Vagina (tissue), 2 donors: ENCODE data around the gene DDX18. TPM values are rescaled to one million over a fixed set of nuclear protein-coding genes. Genes with fewer than 3 reads are reported as not detected.

Experiments
- DNase-seq, 2 donors: peaks; one replicate each; pipeline ENCODE4 v3.0.0-alpha.2; 2017; ENCODE audit errors: extremely low spot score in 2 of 2
- H3K27ac ChIP-seq: fragments of 200-600 bp; sonication (generic); one replicate; pipeline ENCODE4 v1.5.1; 2019
- H3K27me3 ChIP-seq: fragments of 200-600 bp; sonication (generic); one replicate; pipeline ENCODE4 v1.5.1; 2019
- H3K36me3 ChIP-seq, 2 donors: fragments of 200-600 bp; sonication (generic); one replicate each; pipeline ENCODE4 v1.5.1; 2017 to 2019
- H3K4me1 ChIP-seq: fragments of 200-600 bp; sonication (generic); one replicate; pipeline ENCODE4 v1.5.1; 2019
- H3K4me3 ChIP-seq, 2 donors: fragments of 200-600 bp; sonication (generic); 1 replicate in 1 of 2; 2 replicates in 1 of 2; pipeline ENCODE4 v1.5.1; 2016 to 2019
- H3K9me3 ChIP-seq: fragments of 200-600 bp; sonication (generic); one replicate; pipeline ENCODE4 v1.5.1; 2019
- POLR2A ChIP-seq, 2 donors: fragments of 450-650 bp; IDR thresholded peaks; one replicate each; pipeline ENCODE4 v1.6.1; 2017; ENCODE audit warnings: antibody characterized with exemption in 2 of 2, mild to moderate bottlenecking in 2 of 2, moderate library complexity in 2 of 2
- POLR2AphosphoS5 ChIP-seq, 2 donors: sonication (generic); formaldehyde crosslinking; IDR thresholded peaks; one replicate each; pipeline ENCODE4 v1.9.0; 2017; ENCODE audit warnings: antibody characterized with exemption in 2 of 2, mild to moderate bottlenecking in 2 of 2, low read depth in 1 of 2; ENCODE audit not compliant: insufficient read depth in 1 of 2
- intact Hi-C: fragments of 100-400 bp; cut with DNase I; formaldehyde crosslinking; loops from one replicate; pipeline ENCODE4 v1.15.1; 2023
- total RNA-seq: library from RNA; depleted of rRNA; stranded (reverse); fragments of >200 nt; gene quantifications from one replicate; pipeline ENCODE4 v1.2.3, GENCODE V29; 2016
- TF ChIP-seq, protein P1 (sequence below), 3 experiments: fragments of 450-650 bp in 2 of 3; fragments of 200-600 bp in 1 of 3; sonication (generic) in 1 of 3; IDR thresholded peaks; one replicate each; pipeline ENCODE4 v1.5.1; 2017 to 2019; ENCODE audit warnings: antibody characterized with exemption in 3 of 3, mild to moderate bottlenecking in 2 of 3, moderate library complexity in 2 of 3

The DDX18 gene
- total RNA-seq, 1 donor from 2014 or later: 33.9 TPM

DNA sequence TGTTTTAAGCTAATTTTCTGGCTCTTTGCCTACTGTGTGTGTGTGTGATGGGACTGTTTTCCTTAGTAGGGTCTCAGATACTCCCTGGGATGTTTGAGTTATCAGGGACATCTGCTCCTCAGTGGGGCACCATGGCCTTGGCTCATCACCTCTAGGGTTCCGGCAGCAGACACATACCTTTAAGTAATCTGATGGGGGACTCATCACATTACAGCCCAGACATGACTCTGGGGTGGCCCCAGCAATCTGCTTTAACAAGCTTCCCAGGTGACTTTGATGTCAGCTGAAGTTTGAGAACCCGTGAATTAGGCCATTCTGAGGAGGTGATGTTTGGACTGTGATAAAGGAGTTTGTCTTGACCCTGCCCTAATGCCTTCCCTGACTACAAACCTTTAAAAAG, 38.8 kb downstream of the DDX18 start:
- no peak for DNase-seq
- intact Hi-C loops: no loop called here
- no peak overlapping the region for H3K4me3 ChIP-seq
- TF ChIP-seq POLR2A (IDR thresholded peaks at IDR 0.05): no peak
- TF ChIP-seq, protein P1, sequence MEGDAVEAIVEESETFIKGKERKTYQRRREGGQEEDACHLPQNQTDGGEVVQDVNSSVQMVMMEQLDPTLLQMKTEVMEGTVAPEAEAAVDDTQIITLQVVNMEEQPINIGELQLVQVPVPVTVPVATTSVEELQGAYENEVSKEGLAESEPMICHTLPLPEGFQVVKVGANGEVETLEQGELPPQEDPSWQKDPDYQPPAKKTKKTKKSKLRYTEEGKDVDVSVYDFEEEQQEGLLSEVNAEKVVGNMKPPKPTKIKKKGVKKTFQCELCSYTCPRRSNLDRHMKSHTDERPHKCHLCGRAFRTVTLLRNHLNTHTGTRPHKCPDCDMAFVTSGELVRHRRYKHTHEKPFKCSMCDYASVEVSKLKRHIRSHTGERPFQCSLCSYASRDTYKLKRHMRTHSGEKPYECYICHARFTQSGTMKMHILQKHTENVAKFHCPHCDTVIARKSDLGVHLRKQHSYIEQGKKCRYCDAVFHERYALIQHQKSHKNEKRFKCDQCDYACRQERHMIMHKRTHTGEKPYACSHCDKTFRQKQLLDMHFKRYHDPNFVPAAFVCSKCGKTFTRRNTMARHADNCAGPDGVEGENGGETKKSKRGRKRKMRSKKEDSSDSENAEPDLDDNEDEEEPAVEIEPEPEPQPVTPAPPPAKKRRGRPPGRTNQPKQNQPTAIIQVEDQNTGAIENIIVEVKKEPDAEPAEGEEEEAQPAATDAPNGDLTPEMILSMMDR (IDR thresholded peaks at IDR 0.05): no peak
- H3K36me3 ChIP-seq: no peaks in the 10 kb centered on the region
- H3K27ac ChIP-seq: no peak overlapping the region
- H3K9me3 ChIP-seq: no peaks in the 10 kb centered on the region
- H3K27me3 ChIP-seq: no peaks in the 10 kb centered on the region
- H3K4me1 ChIP-seq: no peaks in the 10 kb centered on the region

DNA sequence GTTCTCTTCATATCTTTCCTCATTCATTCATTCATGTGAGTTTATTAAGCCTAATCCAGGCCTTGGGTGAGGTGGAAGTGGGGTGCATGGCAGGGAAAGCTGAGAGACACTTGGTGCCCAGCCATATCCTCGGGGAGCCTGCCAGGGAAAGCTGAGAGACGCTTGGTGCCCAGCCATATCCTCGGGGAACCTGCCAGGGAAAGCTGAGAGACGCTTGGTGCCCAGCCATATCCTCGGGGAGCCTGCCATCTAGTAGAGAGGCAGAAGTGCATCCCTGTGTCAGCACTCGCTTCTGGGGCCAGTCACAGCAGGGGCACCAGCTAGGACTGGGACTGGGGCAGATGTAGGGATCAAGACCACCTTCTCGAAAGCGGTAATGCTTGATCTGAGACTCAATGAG, 39.4 kb downstream of the DDX18 start:
- TF ChIP-seq, protein P1 (IDR thresholded peaks at IDR 0.05): no peak
- no peak for TF ChIP-seq POLR2A (IDR thresholded peaks at IDR 0.05)
- intact Hi-C loops: no loop called here

DNA sequence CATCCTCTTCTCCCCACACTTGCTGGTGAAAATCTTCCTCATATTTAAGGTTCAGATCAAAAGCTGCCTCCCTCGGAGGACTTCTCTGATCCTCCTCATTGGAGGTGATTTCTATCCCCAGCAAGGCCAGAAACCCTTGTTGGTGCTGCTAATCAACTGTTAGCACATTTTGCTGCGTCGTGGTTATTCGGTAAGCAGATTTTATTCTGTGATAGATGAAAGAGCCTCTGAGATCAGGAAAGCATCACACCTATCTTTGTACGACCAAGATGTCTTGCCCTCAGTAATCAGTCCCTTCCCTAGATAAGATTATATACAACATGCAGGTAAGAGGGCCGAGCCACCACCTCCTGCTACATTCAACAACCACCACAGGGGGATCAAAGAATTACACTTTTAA, 40.1 kb downstream of the DDX18 start:
- Histone ChIP-seq H3K36me3 (no peaks in the 10 kb centered on the region), H3K4me1 (no peaks in the 10 kb centered on the region), H3K27me3 (no peaks in the 10 kb centered on the region), H3K27ac (no peak overlapping the region), H3K9me3 (no peaks in the 10 kb centered on the region), H3K4me3 (no peak overlapping the region)
- TF ChIP-seq POLR2AphosphoS5 (IDR thresholded peaks at IDR 0.05; ENCODE audit: insufficient read depth in 1 of 2, low read depth in 1 of 2): no peak
- no peak for TF ChIP-seq POLR2A (IDR thresholded peaks at IDR 0.05)
- TF ChIP-seq, protein P1 (IDR thresholded peaks at IDR 0.05): no peak
- intact Hi-C loops: no loop called here
- no peak for DNase-seq

More for the DNA sequence above, 39.4 kb downstream of the DDX18 start:
- H3K36me3 ChIP-seq: no peaks in the 10 kb centered on the region
- no peak overlapping the region for H3K27ac ChIP-seq
- no peaks in the 10 kb centered on the region for H3K9me3 ChIP-seq
- H3K4me3 ChIP-seq: no peak overlapping the region
- H3K4me1 ChIP-seq: no peaks in the 10 kb centered on the region
- no peaks in the 10 kb centered on the region for H3K27me3 ChIP-seq
- DNase-seq: no peak

DNA sequence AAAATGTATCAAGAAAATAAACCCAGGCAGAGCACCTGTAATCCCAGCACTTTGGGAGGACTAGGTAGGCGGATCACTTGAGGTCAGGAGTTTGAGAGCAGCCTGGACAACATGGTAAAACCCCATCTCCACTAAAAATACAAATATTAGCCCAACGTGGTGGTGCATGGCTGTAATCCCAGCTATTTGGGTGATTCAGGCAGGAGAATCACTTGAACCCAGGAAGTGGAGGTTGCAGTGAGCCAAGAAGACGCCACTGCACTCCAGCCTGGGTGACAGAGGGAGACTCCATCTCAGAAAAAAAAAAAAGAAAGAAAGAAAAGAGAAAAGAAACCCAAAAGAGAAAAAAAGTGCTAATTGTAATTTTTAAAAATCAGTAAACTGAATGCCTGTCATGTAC, 41.4 kb downstream of the DDX18 start:
- Histone ChIP-seq H3K27ac (no peak overlapping the region), H3K27me3 (no peaks in the 10 kb centered on the region), H3K36me3 (no peaks in the 10 kb centered on the region), H3K4me3 (no peak overlapping the region), H3K9me3 (no peaks in the 10 kb centered on the region), H3K4me1 (no peaks in the 10 kb centered on the region)
- TF ChIP-seq POLR2A (IDR thresholded peaks at IDR 0.05) (no peak), POLR2AphosphoS5 (IDR thresholded peaks at IDR 0.05; ENCODE audit: insufficient read depth in 1 of 2, low read depth in 1 of 2) (no peak)
- TF ChIP-seq, protein P1 (IDR thresholded peaks at IDR 0.05): no peak
- no peak for DNase-seq
- intact Hi-C loops: no loop called here

DNA sequence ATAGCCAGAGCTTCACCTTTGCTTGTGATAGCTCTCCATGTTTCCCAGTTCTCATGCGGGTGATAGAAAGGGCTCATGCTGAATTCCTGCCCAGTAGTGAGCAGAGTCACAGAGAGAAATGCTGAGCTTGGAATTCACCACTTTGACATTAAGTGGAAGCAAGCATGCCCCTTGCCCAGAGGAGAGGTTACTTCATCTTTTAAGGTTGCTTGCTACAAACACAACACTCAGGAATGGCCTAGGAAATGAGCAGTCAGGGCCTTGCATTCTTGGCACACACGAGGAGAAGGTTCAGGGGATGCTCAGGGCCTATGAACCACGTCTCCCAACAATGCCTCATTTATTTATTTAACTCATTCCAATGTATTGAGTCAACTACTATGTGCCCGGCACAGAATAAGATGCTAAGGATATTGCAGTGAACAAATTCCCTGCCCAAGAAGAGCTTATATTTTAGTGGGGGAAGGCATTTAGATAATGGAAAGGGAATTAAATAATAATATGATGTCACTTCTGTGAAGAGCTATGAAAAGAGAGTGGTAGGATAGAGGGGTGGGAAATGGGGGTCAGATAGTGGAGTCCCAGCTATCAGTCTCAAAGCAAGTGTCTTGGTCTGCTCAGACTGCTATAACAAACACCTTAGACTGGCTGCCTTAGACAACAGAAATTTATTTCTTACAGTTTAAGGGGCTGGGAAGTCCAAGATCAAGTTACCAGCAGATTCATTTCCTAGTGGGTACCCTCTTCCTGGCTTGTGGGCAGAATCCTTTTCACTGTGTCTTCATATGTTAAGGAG, 42.1 kb downstream of the DDX18 start:
- no peaks in the 10 kb centered on the region for H3K27me3 ChIP-seq
- H3K36me3 ChIP-seq: no peaks in the 10 kb centered on the region
- intact Hi-C loops: no loop called here
- DNase-seq: no peak
- no peak overlapping the region for H3K4me3 ChIP-seq
- H3K4me1 ChIP-seq: no peaks in the 10 kb centered on the region
- TF ChIP-seq POLR2A (IDR thresholded peaks at IDR 0.05) (no peak), POLR2AphosphoS5 (IDR thresholded peaks at IDR 0.05; ENCODE audit: insufficient read depth in 1 of 2, low read depth in 1 of 2) (no peak)
- TF ChIP-seq, protein P1 (IDR thresholded peaks at IDR 0.05): no peak
- no peaks in the 10 kb centered on the region for H3K9me3 ChIP-seq
- H3K27ac ChIP-seq: no peak overlapping the region
